Activated B cell treated with CpG ODN at 0.5 μM for 24 hours (primary cell): ENCODE results near the gene PTPRE. TPM values are rescaled to one million over a fixed set of nuclear protein-coding genes. Genes with fewer than 3 reads are reported as not detected.

ENCODE experiments used
- ATAC-seq: fragments of 200-7000 bp; cut with Tn5 transposase; one replicate; pipeline ENCODE4 v1.10.0; 2021; ENCODE audit warnings: low read depth, mild to moderate bottlenecking, moderate library complexity
- CTCF ChIA-PET: fragments of 350-600 bp; sonication (Branson Sonifier 250); formaldehyde crosslinking; loops from one replicate; lab custom pipeline; 2021; ENCODE audit warnings: antibody characterized with exemption; lab: Charles Lee
- POLR2A ChIA-PET: fragments of 350-600 bp; sonication (Branson Sonifier 250); formaldehyde crosslinking; loops from one replicate; lab custom pipeline; 2021; ENCODE audit warnings: antibody characterized with exemption; lab: Charles Lee
- DNase-seq: peaks from one replicate; pipeline ENCODE4 v3.0.0; 2022
- H3K27ac Mint-ChIP-seq: one replicate; pipeline ENCODE4 v1.8.0; 2020; ENCODE audit warnings: mixed read lengths
- H3K27me3 Mint-ChIP-seq: one replicate; pipeline ENCODE4 v1.8.0; 2021; ENCODE audit warnings: mixed read lengths
- H3K36me3 Mint-ChIP-seq: one replicate; pipeline ENCODE4 v1.8.0; 2021; ENCODE audit warnings: low read depth, mixed read lengths
- H3K4me1 Mint-ChIP-seq: one replicate; pipeline ENCODE4 v1.8.0; 2021; ENCODE audit warnings: mixed read lengths
- H3K4me3 Mint-ChIP-seq: one replicate; pipeline ENCODE4 v1.8.0; 2020; ENCODE audit warnings: mild to moderate bottlenecking, mixed read lengths
- H3K9me3 Mint-ChIP-seq: one replicate; pipeline ENCODE4 v1.8.0; 2020; ENCODE audit warnings: mixed read lengths
- intact Hi-C: fragments of 100-400 bp; cut with micrococcal nuclease; formaldehyde crosslinking; loops from one replicate; pipeline ENCODE4 v1.15.1; 2024
- total RNA-seq: library from RNA; stranded (reverse); gene quantifications from 2 replicates; pipeline ENCODE4 v1.2.3, GENCODE V29; 2022
- TF ChIP-seq, protein P1 (sequence below): fragments of 200-600 bp; IDR thresholded peaks from one replicate; pipeline ENCODE4 v1.8.0; 2022; ENCODE audit warnings: antibody characterized with exemption, mild to moderate bottlenecking

Gene PTPRE
- total RNA-seq, 1 donor from 2014 or later: 36.8 TPM

DNA sequence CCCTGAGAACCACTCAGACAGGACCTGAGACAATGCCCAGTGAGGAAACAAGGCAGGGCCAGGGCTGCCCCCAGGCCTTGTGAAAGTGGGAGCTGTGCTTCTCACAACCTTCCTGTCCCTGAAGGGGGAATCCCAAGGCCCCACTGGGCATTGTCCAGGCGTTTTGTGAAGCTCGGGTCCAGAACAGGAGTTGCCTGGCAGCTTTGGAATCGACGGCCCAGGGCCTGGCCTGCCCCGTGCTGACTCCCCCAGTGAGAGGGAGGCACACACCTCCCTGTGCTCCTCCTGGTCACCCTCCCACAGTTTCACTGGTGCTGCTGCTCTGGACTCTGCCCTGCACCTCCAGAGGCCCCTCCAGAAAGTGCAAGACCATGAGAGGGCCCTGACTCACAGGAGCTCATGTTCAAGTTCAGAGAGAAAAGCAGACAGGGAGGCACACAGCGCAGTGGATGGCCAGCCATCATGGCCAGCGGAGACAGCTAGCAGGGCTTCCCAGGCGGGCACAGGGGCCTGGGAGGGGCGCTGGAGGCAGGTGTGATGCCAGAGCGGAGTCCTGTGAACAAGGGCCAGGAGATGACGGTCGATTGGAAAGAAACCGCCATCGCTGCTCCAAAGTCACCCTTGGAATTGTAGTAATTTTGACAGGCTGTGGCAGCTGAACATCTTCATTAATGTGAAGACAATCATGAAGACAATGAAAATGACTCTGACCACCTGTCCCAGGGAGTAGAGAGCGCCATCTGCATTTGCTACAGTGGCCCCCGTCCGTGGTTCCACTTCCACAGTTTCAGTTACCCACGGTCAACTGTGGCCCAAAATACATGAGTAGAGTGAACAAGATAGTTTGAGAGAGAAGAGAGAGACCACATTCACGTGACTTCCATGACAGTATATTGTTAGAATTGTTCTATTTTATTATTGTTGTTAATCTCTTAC, 115.6 kb downstream of the PTPRE start:
- Mint-ChIP-seq H3K36me3 (no peaks in the 10 kb centered on the region), H3K27ac (no peak overlapping the region), H3K4me1 (peaks cover 11% of the 10 kb centered on the region), H3K4me3 (no peak overlapping the region), H3K27me3 (peaks cover 9% of the 10 kb centered on the region), H3K9me3 (no peaks in the 10 kb centered on the region)
- TF ChIP-seq, protein P1, sequence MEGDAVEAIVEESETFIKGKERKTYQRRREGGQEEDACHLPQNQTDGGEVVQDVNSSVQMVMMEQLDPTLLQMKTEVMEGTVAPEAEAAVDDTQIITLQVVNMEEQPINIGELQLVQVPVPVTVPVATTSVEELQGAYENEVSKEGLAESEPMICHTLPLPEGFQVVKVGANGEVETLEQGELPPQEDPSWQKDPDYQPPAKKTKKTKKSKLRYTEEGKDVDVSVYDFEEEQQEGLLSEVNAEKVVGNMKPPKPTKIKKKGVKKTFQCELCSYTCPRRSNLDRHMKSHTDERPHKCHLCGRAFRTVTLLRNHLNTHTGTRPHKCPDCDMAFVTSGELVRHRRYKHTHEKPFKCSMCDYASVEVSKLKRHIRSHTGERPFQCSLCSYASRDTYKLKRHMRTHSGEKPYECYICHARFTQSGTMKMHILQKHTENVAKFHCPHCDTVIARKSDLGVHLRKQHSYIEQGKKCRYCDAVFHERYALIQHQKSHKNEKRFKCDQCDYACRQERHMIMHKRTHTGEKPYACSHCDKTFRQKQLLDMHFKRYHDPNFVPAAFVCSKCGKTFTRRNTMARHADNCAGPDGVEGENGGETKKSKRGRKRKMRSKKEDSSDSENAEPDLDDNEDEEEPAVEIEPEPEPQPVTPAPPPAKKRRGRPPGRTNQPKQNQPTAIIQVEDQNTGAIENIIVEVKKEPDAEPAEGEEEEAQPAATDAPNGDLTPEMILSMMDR: no peak
- ChIA-PET CTCF (no interaction called here), POLR2A (no interaction called here)
- no peak for DNase-seq
- intact Hi-C loops: no loop called here
- ATAC-seq: no peak

DNA sequence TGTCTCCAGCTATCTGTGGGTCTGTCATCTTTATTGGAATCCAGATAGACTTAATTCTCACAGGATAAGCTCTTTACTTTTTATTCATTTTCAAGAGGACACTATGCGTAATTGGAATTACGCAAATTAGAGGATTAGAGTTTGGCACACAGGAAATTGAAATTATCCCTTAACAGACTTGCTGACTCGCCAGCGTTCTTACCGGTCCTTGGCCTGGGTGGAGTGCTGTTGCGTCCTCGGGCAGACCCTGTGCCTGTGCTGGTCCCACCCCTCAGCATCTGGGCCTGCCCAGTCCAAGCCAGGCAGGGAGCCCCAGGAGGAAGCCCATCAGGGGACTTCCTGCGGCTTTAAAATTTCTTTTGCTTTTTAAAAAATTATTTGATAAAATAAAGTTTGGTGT, 117.5 kb downstream of the PTPRE start:
- POLR2A ChIA-PET: no interaction called here

DNA sequence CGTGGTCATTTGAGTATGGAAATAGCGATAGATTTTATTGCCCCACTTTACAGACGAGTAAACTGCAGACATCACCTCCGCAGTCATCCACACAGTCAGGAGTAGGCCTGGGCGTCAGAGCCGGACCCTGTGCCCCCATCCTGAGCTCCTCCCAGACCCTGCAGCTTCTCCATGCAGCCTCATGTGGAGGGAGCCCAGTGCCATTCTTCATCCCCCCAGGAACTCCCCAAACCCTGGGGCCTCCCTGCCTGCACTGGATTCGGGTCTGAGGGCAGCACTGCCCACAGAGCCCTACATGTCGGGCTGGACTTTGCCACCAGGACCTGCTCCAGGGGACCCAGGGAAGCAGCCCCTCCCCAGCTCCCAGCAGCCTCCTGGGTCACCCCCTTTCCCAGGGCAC, 118.5 kb downstream of the PTPRE start:
- CTCF ChIA-PET: no interaction called here
- ATAC-seq (no peak), DNase-seq (no peak)
- TF ChIP-seq, protein P1: no peak
- intact Hi-C loops: no loop called here
- Mint-ChIP-seq H3K27me3 (peaks cover 2% of the 10 kb centered on the region), H3K36me3 (no peaks in the 10 kb centered on the region), H3K27ac (no peak overlapping the region), H3K4me1 (peaks cover 9% of the 10 kb centered on the region), H3K9me3 (no peaks in the 10 kb centered on the region), H3K4me3 (no peak overlapping the region)
- POLR2A ChIA-PET: no interaction called here

More for the DNA sequence above, 117.5 kb downstream of the PTPRE start:
- Mint-ChIP-seq H3K27ac (no peak overlapping the region), H3K27me3 (peaks cover 2% of the 10 kb centered on the region), H3K36me3 (no peaks in the 10 kb centered on the region), H3K4me1 (peaks cover 9% of the 10 kb centered on the region), H3K9me3 (no peaks in the 10 kb centered on the region), H3K4me3 (no peak overlapping the region)
- DNase-seq (no peak), ATAC-seq (no peak)
- TF ChIP-seq, protein P1: no peak
- CTCF ChIA-PET: no interaction called here
- intact Hi-C loops: no loop called here

DNA sequence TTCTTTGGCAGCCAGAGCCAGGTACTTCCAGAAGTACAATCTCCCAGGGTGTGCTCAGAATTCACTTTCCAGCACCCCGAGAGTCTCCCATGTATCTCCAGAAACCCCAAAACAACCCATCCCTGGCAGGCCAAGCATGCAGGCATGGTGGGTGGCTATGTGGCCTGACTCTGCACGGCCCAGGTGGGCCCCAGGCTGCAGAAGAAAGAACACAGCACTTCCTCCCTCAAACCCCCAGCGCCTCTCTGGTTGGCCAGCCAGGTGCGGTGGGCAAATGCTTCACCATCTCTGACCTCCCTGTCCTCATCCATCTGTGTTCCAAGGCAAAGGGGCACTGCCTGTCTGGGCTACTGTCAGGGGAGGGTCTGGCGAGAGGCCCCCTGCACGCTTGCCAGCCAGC, 119.0 kb downstream of the PTPRE start:
- intact Hi-C loops: no loop called here
- peak; percentile 14 for ATAC-seq
- CTCF ChIA-PET: interaction anchor here (1.0 kb wide), 1 partner anchor 15 kb away, joined by 4 read pairs; no protein-coding TSS in a partner anchor
- no peaks in the 10 kb centered on the region for H3K9me3 Mint-ChIP-seq
- no peaks in the 10 kb centered on the region for H3K36me3 Mint-ChIP-seq
- H3K27ac Mint-ChIP-seq: no peak overlapping the region
- peaks cover 4% of the 10 kb centered on the region for H3K27me3 Mint-ChIP-seq
- POLR2A ChIA-PET: no interaction called here
- peaks cover 9% of the 10 kb centered on the region for H3K4me1 Mint-ChIP-seq
- TF ChIP-seq, protein P1: no peak
- H3K4me3 Mint-ChIP-seq: no peak overlapping the region
- DNase-seq: no peak

DNA sequence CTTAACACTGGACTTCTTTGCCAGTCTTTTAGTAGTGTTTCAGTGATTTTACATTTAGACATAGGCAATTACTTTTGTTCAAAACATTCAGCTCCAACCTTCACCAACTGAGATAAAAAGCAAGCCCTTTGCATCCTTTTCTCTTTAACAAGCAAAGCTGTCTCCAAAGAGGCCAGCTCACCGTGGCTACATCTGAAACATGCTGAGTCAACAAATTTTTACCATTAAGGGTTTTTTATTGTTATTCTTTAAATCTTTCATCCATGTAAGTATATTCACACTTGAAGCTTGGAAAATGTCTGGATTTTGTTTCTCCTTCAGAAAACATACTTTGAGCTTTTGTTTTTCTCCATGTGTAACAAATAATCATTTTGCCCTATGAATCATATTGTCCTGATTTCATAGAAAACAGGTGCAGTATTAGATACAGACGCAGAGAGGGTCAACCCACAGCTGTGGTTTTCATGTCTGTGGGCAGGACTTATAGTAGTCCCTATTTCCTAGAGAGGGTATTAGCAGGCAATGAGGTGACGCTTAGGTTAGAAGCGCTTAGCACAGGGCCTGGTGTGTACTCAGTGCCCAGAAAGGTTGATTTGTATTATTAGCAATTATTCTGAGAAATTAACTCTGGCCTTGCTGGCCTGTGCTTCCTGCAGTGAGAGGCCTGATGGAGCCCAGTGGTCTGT, 119.9 kb downstream of the PTPRE start:
- DNase-seq: no peak
- Mint-ChIP-seq H3K27ac (no peak overlapping the region), H3K4me3 (no peak overlapping the region), H3K27me3 (peaks cover 4% of the 10 kb centered on the region), H3K36me3 (no peaks in the 10 kb centered on the region), H3K9me3 (no peaks in the 10 kb centered on the region), H3K4me1 (peaks cover 9% of the 10 kb centered on the region)
- POLR2A ChIA-PET: no interaction called here
- CTCF ChIA-PET: interaction anchor here (1.0 to 1.3 kb wide), 2 partner anchors 8 to 16 kb away, joined by 3 to 4 read pairs; no protein-coding TSS in a partner anchor
- intact Hi-C loops: no loop called here
- TF ChIP-seq, protein P1: no peak
- ATAC-seq: no peak
